K562 (cell line): ENCODE measurements around the gene MS4A1. TPM values are rescaled to one million over a fixed set of nuclear protein-coding genes. Genes with fewer than 3 reads are reported as not detected.

ENCODE experiments used
- ATAC-seq: fragments of 200-7000 bp; cut with Tn5 transposase; 3 replicates; pipeline ENCODE4 v1.9.1; 2020; ENCODE audit warnings: moderate library complexity
- BruUV-seq: library from RNA; stranded (reverse); fragments of 400-500 nt; replicated peaks from 2 replicates; lab custom pipeline; 2021; lab: Mats Ljungman, UMichigan
- CTCF ChIA-PET: fragments of 300-600 bp; formaldehyde crosslinking; extraction: SDS; loops from one replicate; lab custom pipeline; 2021; ENCODE audit warnings: low intra/inter-chr PET ratio; lab: Yijun Ruan, JAX
- POLR2A ChIA-PET: fragments of 300-600, 350-650 bp; sonication (Branson Sonifier 250); formaldehyde crosslinking; extraction: SDS; loops from one replicate; lab custom pipeline; 2021; ENCODE audit warnings: antibody characterized with exemption, inconsistent platforms; lab: Yijun Ruan, JAX
- DNase-seq, 4 experiments: peaks; one replicate each; pipeline versions ENCODE4 v3.0.0 to v3.0.0-alpha.2; 2011 to 2018; ENCODE audit warnings: low spot score in 3 of 4, mixed read lengths in 3 of 4; ENCODE audit errors: extremely low read depth in 1 of 4
- FAIRE-seq: peaks from 2 replicates; lab custom pipeline; 2011; peaks lifted over from hg19 to GRCh38; lab: Jason Lieb, UNC
- H2AFZ ChIP-seq: 2 replicates; pipeline ENCODE4 v1.6.0; 2011; ENCODE audit warnings: low read depth, low read length, control low read depth, inconsistent platforms
- H3K27ac ChIP-seq: fragments of 200-600 bp; 3 replicates; pipeline ENCODE4 v1.8.0; 2011; ENCODE audit warnings: low read depth, mild to moderate bottlenecking, control low read depth, inconsistent platforms, low read length, moderate library complexity, mixed read lengths; ENCODE audit errors: extremely low read depth
- H3K27me3 ChIP-seq, 2 experiments: fragments of 300-600 bp in 1 of 2; 2 replicates in 1 of 2; 3 replicates in 1 of 2; pipeline versions ENCODE4 v1.6.0 to v1.8.0; 2011; ENCODE audit warnings: inconsistent platforms in 2 of 2, low read length in 2 of 2, mild to moderate bottlenecking in 1 of 2, mixed read lengths in 1 of 2, moderate library complexity in 1 of 2; ENCODE audit not compliant: control insufficient read depth in 2 of 2, insufficient read depth in 2 of 2
- H3K36me3 ChIP-seq: fragments of 300-600 bp; 3 replicates; pipeline ENCODE4 v1.8.0; 2011; ENCODE audit warnings: mild to moderate bottlenecking, low read length, inconsistent platforms; ENCODE audit not compliant: control insufficient read depth, insufficient read depth
- H3K4me1 ChIP-seq, 2 experiments: fragments of 200-600 bp in 1 of 2; replicated peaks in 1 of 2; 2 replicates in 1 of 2; 3 replicates in 1 of 2; pipeline versions ENCODE4 v1.5.1 to v1.8.0; 2011; ENCODE audit warnings: inconsistent platforms in 2 of 2, low read length in 2 of 2, mild to moderate bottlenecking in 1 of 2, mixed read lengths in 1 of 2, moderate library complexity in 1 of 2; ENCODE audit not compliant: control insufficient read depth in 2 of 2, insufficient read depth in 2 of 2
- H3K4me2 ChIP-seq: 2 replicates; pipeline ENCODE4 v1.6.1; 2011; ENCODE audit warnings: low read length, control low read depth, inconsistent platforms, mixed read lengths; ENCODE audit not compliant: insufficient read depth
- H3K4me3 ChIP-seq: fragments of 200-600 bp; sonication (generic), shearing (Covaris generic); 2 replicates; pipeline ENCODE4 v1.5.1; 2016; ENCODE audit warnings: control low read depth, inconsistent platforms
- H3K79me2 ChIP-seq: fragments of 200-600 bp; 3 replicates; pipeline ENCODE4 v1.8.0; 2011; ENCODE audit warnings: low read length, inconsistent platforms; ENCODE audit not compliant: control insufficient read depth, insufficient read depth
- H3K9ac ChIP-seq, 2 experiments: 2 replicates each; pipeline versions ENCODE4 v1.6.0 to v1.6.1; 2011; ENCODE audit warnings: low read depth in 2 of 2, low read length in 2 of 2, control low read depth in 1 of 2, inconsistent platforms in 1 of 2, mild to moderate bottlenecking in 1 of 2, mixed read lengths in 1 of 2; ENCODE audit not compliant: insufficient read depth in 1 of 2
- H3K9me1 ChIP-seq: one replicate; pipeline ENCODE4 v1.6.0; 2011; ENCODE audit warnings: inconsistent platforms, mild to moderate bottlenecking, low read length, moderate library complexity; ENCODE audit not compliant: control insufficient read depth, insufficient read depth
- H3K9me3 ChIP-seq: replicated peaks from 2 replicates; pipeline ENCODE4 v1.5.1; 2011; ENCODE audit warnings: low read depth, low read length, inconsistent platforms; ENCODE audit not compliant: control insufficient read depth, insufficient read depth
- H4K20me1 ChIP-seq: replicated peaks from 2 replicates; pipeline ENCODE4 v1.6.1; 2011; ENCODE audit warnings: low read length, inconsistent platforms, mixed read lengths; ENCODE audit not compliant: control insufficient read depth, insufficient read depth
- ATF2 ChIP-seq: sonication (generic); formaldehyde crosslinking; IDR thresholded peaks from 2 replicates; pipeline ENCODE4 v1.8.1; 2022; ENCODE audit warnings: missing genetic modification reagents
- MAFG ChIP-seq: fragments of 450-650 bp; conservative IDR thresholded peaks from 2 replicates; pipeline ENCODE4 v1.6.1; 2016; ENCODE audit warnings: missing genetic modification characterization, missing compliant biosample characterization
- MBD2 ChIP-seq: sonication (generic); IDR thresholded peaks from 2 replicates; pipeline ENCODE4 v1.6.1; 2016; ENCODE audit warnings: low read depth, borderline replicate concordance
- SMARCC2 ChIP-seq: fragments of 450-650 bp; IDR thresholded peaks from 2 replicates; pipeline ENCODE4 v1.6.1; 2017; ENCODE audit warnings: antibody characterized with exemption, moderate library complexity, mild to moderate bottlenecking, low read depth
- ZNF212 ChIP-seq: fragments of 450-650 bp; formaldehyde crosslinking; IDR thresholded peaks from 2 replicates; pipeline ENCODE4 v1.4.0; 2020; ENCODE audit warnings: mild to moderate bottlenecking
- ZNF24 ChIP-seq: fragments of 450-650 bp; IDR thresholded peaks from 2 replicates; pipeline ENCODE4 v1.6.1; 2016
- WGBS: fragments of 100-300 bp; shearing (Covaris generic); methylation state at CpG from one replicate; pipeline ENCODE4 v1.1.6; 2016; ENCODE audit warnings: low coverage, mixed read lengths; ENCODE audit not compliant: insufficient coverage; ENCODE audit errors: missing lambda C conversion rate; 5-methylcytosine and 5-hydroxymethylcytosine counted together
- in situ Hi-C: fragments of 300-500 bp; cut with MboI; formaldehyde crosslinking; loops from 4 replicates; pipeline ENCODE4 v1.15.0; 2018; ENCODE audit warnings: inconsistent platforms, mixed read lengths
- intact Hi-C: fragments of 100-400 bp; cut with micrococcal nuclease; formaldehyde crosslinking; loops from 2 replicates; pipeline ENCODE4 v1.14.2; 2022
- polyA plus RNA-seq, 8 experiments: library from polyadenylated mRNA; depleted of rRNA in 4 of 8; stranded (reverse) in 5 of 8; unstranded in 3 of 8; fragments of >200 nt; fragmentation: Nextera tagmentation in 2 of 8; fragmentation: Illumina TruSeq in 1 of 8; extraction: Ambion mirVana in 2 of 8; extraction: Trizol in 1 of 8; gene quantifications; 2 replicates each; pipeline versions ENCODE4 v1.2.1 to v1.2.3, GENCODE V29; 2011 to 2014; ENCODE audit warnings: inconsistent platforms in 1 of 8, missing spikeins in 1 of 8
- total RNA-seq, 7 experiments: library from RNA; depleted of rRNA in 6 of 7; stranded (reverse); fragments of >200 nt in 6 of 7; fragmentation: Illumina TruSeq in 2 of 7; extraction: Trizol in 2 of 7; gene quantifications; 2 replicates each; pipeline versions ENCODE4 v1.2.1 to v1.2.3, GENCODE V29; 2011 to 2021; ENCODE audit warnings: low replicate concordance in 1 of 7

Gene MS4A1
- total and polyA plus RNA-seq, 9 of the 15 experiments (the other 6 are each of a cell fraction or from before 2014, with no cell fraction given): 0.01 to 0.24 (median 0.03) TPM; not detected in 5

GRCh38 chr11:60498853-60499252 lies 43.2 kb downstream of the MS4A1 start:
- no peaks in the 10 kb centered on the region for H3K79me2 ChIP-seq
- in situ Hi-C loops (no loop called here), intact Hi-C loops (no loop called here)
- no peaks in the 10 kb centered on the region for H3K36me3 ChIP-seq
- ATAC-seq (no peak), FAIRE-seq (no peak), DNase-seq (no peak)
- ChIA-PET POLR2A (no interaction called here), CTCF (no interaction called here)
- H3K9me1 ChIP-seq: no peaks in the 10 kb centered on the region
- H3K4me2 ChIP-seq: no peak overlapping the region
- H2AFZ ChIP-seq: no peak overlapping the region
- H3K9ac ChIP-seq: no peak overlapping the region
- H4K20me1 ChIP-seq: no peaks in the 10 kb centered on the region
- no peak for TF ChIP-seq MAFG (tag)
- TF ChIP-seq SMARCC2: no peak
- no peak for TF ChIP-seq ZNF24
- no peak for TF ChIP-seq MBD2
- TF ChIP-seq ZNF212 (CRISPR knock-in tag): no peak
- TF ChIP-seq ATF2 (CRISPR knock-in tag): no peak
- no peaks in the 10 kb centered on the region for H3K9me3 ChIP-seq
- BruUV-seq: no TSS peak
- no peak overlapping the region for H3K4me3 ChIP-seq
- WGBS: 3% methylated on average over 4 of the region's 4 CpGs
- no peaks in the 10 kb centered on the region for H3K4me1 ChIP-seq
- H3K27ac ChIP-seq: no peak overlapping the region
- H3K27me3 ChIP-seq: peaks cover 0 to 5% of the 10 kb centered on the region in 2 experiments; a peak in 1 of 5 replicates
